Liver (tissue), 3 donors: Measurements from ENCODE around the gene TAF4.

Source experiments
- ATF3 ChIP-seq: IDR thresholded peaks from 2 replicates; pipeline ENCODE4 v1.6.1; 2016; ENCODE audit warnings: antibody characterized with exemption
- CTCF ChIP-seq: fragments of 150-350 bp; IDR thresholded peaks from 2 replicates; pipeline ENCODE4 v1.5.1; 2017; ENCODE audit warnings: improper control_type of control experiment, low read depth, low read length; ENCODE audit not compliant: missing input control
- GABPA ChIP-seq, 2 donors: IDR thresholded peaks in 1 of 2; conservative IDR thresholded peaks in 1 of 2; 2 replicates each; pipeline ENCODE4 v1.6.1; 2016; ENCODE audit warnings: antibody characterized with exemption in 2 of 2, mild to moderate bottlenecking in 1 of 2, moderate library complexity in 1 of 2
- HNF4G ChIP-seq: IDR thresholded peaks from 2 replicates; pipeline ENCODE4 v1.6.1; 2016; ENCODE audit warnings: antibody characterized with exemption
- NR2F2 ChIP-seq: IDR thresholded peaks from 2 replicates; pipeline ENCODE4 v1.6.1; 2016; ENCODE audit warnings: antibody characterized with exemption
- REST ChIP-seq: IDR thresholded peaks from 2 replicates; pipeline ENCODE4 v1.6.1; 2016; ENCODE audit warnings: antibody characterized with exemption, mild to moderate bottlenecking
- YY1 ChIP-seq: IDR thresholded peaks from 2 replicates; pipeline ENCODE4 v1.6.1; 2016; ENCODE audit warnings: antibody characterized with exemption, mild to moderate bottlenecking
- donor health status: healthy.
- donor health status: healthy.

- TF ChIP-seq REST (no peak), CTCF (no peak), GABPA (IDR thresholded peaks at IDR 0.05 in 1 of 2, conservative IDR thresholded peaks at IDR 0.05 in 1 of 2) (no peak), ATF3 (no peak), HNF4G (no peak), NR2F2 (no peak), YY1 (no peak)
Observed at GRCh38 chr20:62026564-62026856, 39.2 kb downstream of the TAF4 start.
